Loucy (cell line): ENCODE measurements around the gene ZNF624.

Experiments used
- H2AFZ ChIP-seq: fragments of 200-600 bp; sonication (generic); 2 replicates; pipeline ENCODE4 v1.6.0; 2016; ENCODE audit warnings: antibody characterized with exemption, mild to moderate bottlenecking, low read length, moderate library complexity
- H3F3A ChIP-seq: fragments of 200-600 bp; 2 replicates; pipeline ENCODE4 v1.6.0; 2016; ENCODE audit warnings: antibody characterized with exemption, low read depth, mild to moderate bottlenecking
- H3K27me3 ChIP-seq: fragments of 200-600 bp; sonication (generic); 2 replicates; pipeline ENCODE4 v1.6.1; 2014; ENCODE audit warnings: low read length, mild to moderate bottlenecking; ENCODE audit not compliant: insufficient read depth, poor library complexity, severe bottlenecking
- H3K36me3 ChIP-seq: fragments of 200-600 bp; sonication (generic); 2 replicates; pipeline ENCODE4 v1.6.1; 2016; ENCODE audit warnings: low read length; ENCODE audit not compliant: insufficient read depth
- H3K4me1 ChIP-seq: fragments of 200-600 bp; sonication (generic); 2 replicates; pipeline ENCODE4 v1.5.1; 2014; ENCODE audit warnings: low read length, mild to moderate bottlenecking; ENCODE audit not compliant: insufficient read depth, poor library complexity, severe bottlenecking
- H3K4me2 ChIP-seq: fragments of 200-600 bp; sonication (generic); 2 replicates; pipeline ENCODE4 v1.6.0; 2014; ENCODE audit warnings: antibody characterized with exemption, low read length, low read depth, mild to moderate bottlenecking; ENCODE audit not compliant: poor library complexity, severe bottlenecking
- H3K4me3 ChIP-seq: fragments of 200-600 bp; sonication (generic); 2 replicates; pipeline ENCODE4 v1.5.1; 2014; ENCODE audit warnings: low read length, mild to moderate bottlenecking, mixed read lengths; ENCODE audit not compliant: poor library complexity, severe bottlenecking
- H3K79me2 ChIP-seq: fragments of 200-600 bp; sonication (generic); 2 replicates; pipeline ENCODE4 v1.6.1; 2014; ENCODE audit warnings: low read length; ENCODE audit not compliant: insufficient read depth
- H3K9ac ChIP-seq: fragments of 200-600 bp; sonication (generic); 2 replicates; pipeline ENCODE4 v1.6.0; 2014; ENCODE audit warnings: mild to moderate bottlenecking, low read depth, low read length, moderate library complexity; ENCODE audit not compliant: poor library complexity, severe bottlenecking
- H3K9me2 ChIP-seq: fragments of 200-600 bp; sonication (generic); replicated peaks from 2 replicates; pipeline ENCODE4 v1.6.1; 2016; ENCODE audit warnings: low read depth, low read length, mixed read lengths
- H3K9me3 ChIP-seq: fragments of 200-600 bp; sonication (generic); 2 replicates; pipeline ENCODE4 v1.6.1; 2014; ENCODE audit warnings: mild to moderate bottlenecking, antibody characterized with exemption, low read length, low read depth; ENCODE audit not compliant: insufficient read depth
- H4K20me1 ChIP-seq: fragments of 200-600 bp; sonication (generic); 2 replicates; pipeline ENCODE4 v1.6.0; 2014; ENCODE audit warnings: antibody characterized with exemption, low read length, mild to moderate bottlenecking; ENCODE audit not compliant: insufficient read depth, poor library complexity, severe bottlenecking
- CTCF ChIP-seq: fragments of 200-600 bp; sonication (generic); conservative IDR thresholded peaks from 2 replicates; pipeline ENCODE4 v1.5.1; 2014; ENCODE audit warnings: mild to moderate bottlenecking, antibody characterized with exemption, low read length
- EZH2phosphoT487 ChIP-seq: fragments of 200-600 bp; IDR thresholded peaks from 2 replicates; pipeline ENCODE4 v1.6.1; 2018; ENCODE audit warnings: antibody characterized with exemption, mild to moderate bottlenecking, moderate library complexity, borderline replicate concordance

Gene ZNF624

GRCh38 chr17:16599537-16599936 lies 54.1 kb downstream of the ZNF624 start:
- no peaks in the 10 kb centered on the region for H3K9me3 ChIP-seq
- no peaks in the 10 kb centered on the region for H3F3A ChIP-seq
- H3K4me1 ChIP-seq = no peaks in the 10 kb centered on the region
- no peak overlapping the region for H3K4me2 ChIP-seq
- H4K20me1 ChIP-seq = no peaks in the 10 kb centered on the region
- TF ChIP-seq CTCF (no peak), EZH2phosphoT487 (no peak)
- no peak overlapping the region for H3K4me3 ChIP-seq
- H3K27me3 ChIP-seq = no peaks in the 10 kb centered on the region
- no peaks in the 10 kb centered on the region for H3K9me2 ChIP-seq
- no peaks in the 10 kb centered on the region for H3K36me3 ChIP-seq
- H3K79me2 ChIP-seq = no peaks in the 10 kb centered on the region
- H2AFZ ChIP-seq = no peak overlapping the region
- H3K9ac ChIP-seq = no peak overlapping the region

- Histone ChIP-seq H3F3A (no peaks in the 10 kb centered on the region), H3K4me1 (no peaks in the 10 kb centered on the region), H3K9me2 (no peaks in the 10 kb centered on the region), H3K4me3 (no peak overlapping the region), H3K9ac (no peak overlapping the region), H2AFZ (no peak overlapping the region), H3K4me2 (no peak overlapping the region), H3K27me3 (no peaks in the 10 kb centered on the region), H3K36me3 (no peaks in the 10 kb centered on the region), H4K20me1 (no peaks in the 10 kb centered on the region), H3K9me3 (no peaks in the 10 kb centered on the region), H3K79me2 (no peaks in the 10 kb centered on the region)
- TF ChIP-seq EZH2phosphoT487 (no peak), CTCF (no peak)
Observed at GRCh38 chr17:16593356-16594102, 60.1 kb downstream of the ZNF624 start.

- Histone ChIP-seq H3K9me3 (no peaks in the 10 kb centered on the region), H3K36me3 (no peaks in the 10 kb centered on the region), H3K27me3 (no peaks in the 10 kb centered on the region), H3K4me2 (peak overlapping the region; percentile 70), H3K9ac (no peak overlapping the region), H4K20me1 (no peaks in the 10 kb centered on the region), H3K9me2 (no peaks in the 10 kb centered on the region), H3K4me3 (peak overlapping the region; percentile 55), H2AFZ (peak overlapping the region; percentile 85), H3F3A (no peaks in the 10 kb centered on the region), H3K4me1 (no peaks in the 10 kb centered on the region), H3K79me2 (no peaks in the 10 kb centered on the region)
- TF ChIP-seq CTCF = peak; percentile 86
- TF ChIP-seq EZH2phosphoT487 = no peak
Observed at GRCh38 chr17:16589097-16589969, 64.3 kb downstream of the ZNF624 start.
